Endodermal cell (in vitro differentiated cells): ENCODE measurements around the gene SYCP2L. TPM values are rescaled to one million over a fixed set of nuclear protein-coding genes. Genes with fewer than 3 reads are reported as not detected.

Experiments used
- DNase-seq: peaks from one replicate; pipeline ENCODE4 v3.0.0-alpha.2; 2017
- H3K27ac ChIP-seq: 2 replicates; pipeline ENCODE4 v1.5.1; 2013; ENCODE audit warnings: mild to moderate bottlenecking, low read depth, low read length, moderate library complexity
- H3K27me3 ChIP-seq: 2 replicates; pipeline ENCODE4 v1.6.1; 2013; ENCODE audit warnings: mild to moderate bottlenecking, low read length, moderate library complexity; ENCODE audit not compliant: insufficient read depth, control insufficient read depth, poor library complexity, severe bottlenecking
- H3K36me3 ChIP-seq: 2 replicates; pipeline ENCODE4 v1.7.0; 2013; ENCODE audit warnings: mild to moderate bottlenecking, low read length, moderate library complexity; ENCODE audit not compliant: control insufficient read depth, insufficient read depth
- H3K4me1 ChIP-seq: one replicate; pipeline ENCODE4 v1.7.0; 2013; ENCODE audit warnings: low read length; ENCODE audit not compliant: control insufficient read depth, insufficient read depth
- H3K4me3 ChIP-seq: 2 replicates; pipeline ENCODE4 v1.5.1; 2013; ENCODE audit warnings: mild to moderate bottlenecking, low read length, moderate library complexity
- H3K9ac ChIP-seq: 2 replicates; pipeline ENCODE4 v1.6.1; 2013; ENCODE audit warnings: mild to moderate bottlenecking, low read length, moderate library complexity; ENCODE audit not compliant: poor library complexity, severe bottlenecking; ENCODE audit errors: extremely low read depth
- H3K9me3 ChIP-seq: 2 replicates; pipeline ENCODE4 v1.6.1; 2013; ENCODE audit warnings: mild to moderate bottlenecking, low read length, moderate library complexity; ENCODE audit not compliant: control insufficient read depth
- H3K27ac Mint-ChIP-seq: 2 replicates; pipeline ENCODE4 v1.8.0; 2020; ENCODE audit warnings: mixed read lengths
- H3K27me3 Mint-ChIP-seq: 2 replicates; pipeline ENCODE4 v1.8.0; 2021; ENCODE audit warnings: mild to moderate bottlenecking, mixed read lengths; ENCODE audit not compliant: insufficient read depth
- H3K36me3 Mint-ChIP-seq: 2 replicates; pipeline ENCODE4 v1.8.0; 2020; ENCODE audit warnings: low read depth, mixed read lengths
- H3K4me1 Mint-ChIP-seq: 2 replicates; pipeline ENCODE4 v1.8.0; 2020; ENCODE audit warnings: mixed read lengths
- H3K4me3 Mint-ChIP-seq: 2 replicates; pipeline ENCODE4 v1.8.0; 2020; ENCODE audit warnings: mild to moderate bottlenecking, moderate library complexity, mixed read lengths
- H3K9me3 Mint-ChIP-seq: 2 replicates; pipeline ENCODE4 v1.8.0; 2020; ENCODE audit warnings: mild to moderate bottlenecking, mixed read lengths
- CTCF ChIP-seq: fragments of 200-600 bp; sonication (generic); conservative IDR thresholded peaks from 2 replicates; pipeline ENCODE4 v1.5.0; 2021; ENCODE audit warnings: antibody characterized with exemption, mild to moderate bottlenecking
- WGBS, 2 experiments: methylation state at CpG; one replicate each; pipeline versions ENCODE4 v1.1.5 to v1.1.7; 2013; ENCODE audit warnings: missing lambda C conversion rate in 2 of 2, mixed read lengths in 1 of 2; ENCODE audit not compliant: insufficient coverage in 1 of 2, insufficient read length in 1 of 2; 5-methylcytosine and 5-hydroxymethylcytosine counted together
- total RNA-seq, 2 donors: library from RNA; stranded (reverse); fragmentation: NEBNext Ultra II Directional in 1 of 2; extraction: Animal tissue kit (Norgen Biotek cat#: 25700) in 1 of 2; gene quantifications; 2 replicates in 1 of 2; 3 replicates in 1 of 2; pipeline ENCODE4 v1.2.1, GENCODE V29; 2021

The SYCP2L gene
- total RNA-seq, 2 donors from 2014 or later: 4.2 to 12.4 TPM

- Histone ChIP-seq H3K36me3 (no peaks in the 10 kb centered on the region), H3K9ac (no peak overlapping the region), H3K4me3 (no peak overlapping the region), H3K27me3 (no peaks in the 10 kb centered on the region), H3K4me1 (no peaks in the 10 kb centered on the region), H3K27ac (no peak overlapping the region), H3K9me3 (no peaks in the 10 kb centered on the region)
- DNase-seq: no peak
- H3K36me3 Mint-ChIP-seq: peaks cover 10% of the 10 kb centered on the region
- H3K9me3 Mint-ChIP-seq: no peaks in the 10 kb centered on the region
- H3K4me3 Mint-ChIP-seq: no peak overlapping the region
- peaks cover 7% of the 10 kb centered on the region for H3K4me1 Mint-ChIP-seq
- 82 to 94% methylated on average over 3 of the region's 3 CpGs for WGBS, 2 experiments
- H3K27ac Mint-ChIP-seq: no peak overlapping the region
- no peaks in the 10 kb centered on the region for H3K27me3 Mint-ChIP-seq
- TF ChIP-seq CTCF: no peak
Observed at GRCh38 chr6:10896691-10897090, 9.8 kb downstream of the SYCP2L start.

- Histone ChIP-seq H3K9ac (no peak overlapping the region), H3K27me3 (peaks cover 10% of the 10 kb centered on the region), H3K9me3 (no peaks in the 10 kb centered on the region), H3K4me1 (peaks cover 3% of the 10 kb centered on the region), H3K36me3 (no peaks in the 10 kb centered on the region), H3K4me3 (no peak overlapping the region), H3K27ac (no peak overlapping the region)
- peaks cover 2% of the 10 kb centered on the region for H3K27me3 Mint-ChIP-seq
- peaks cover 15% of the 10 kb centered on the region for H3K36me3 Mint-ChIP-seq
- H3K4me1 Mint-ChIP-seq: peaks cover 13% of the 10 kb centered on the region
- WGBS, 2 experiments: 91 to 96% methylated on average over 4 of the region's 4 CpGs
- H3K27ac Mint-ChIP-seq: no peak overlapping the region
- no peak for TF ChIP-seq CTCF
- no peak overlapping the region for H3K4me3 Mint-ChIP-seq
- no peaks in the 10 kb centered on the region for H3K9me3 Mint-ChIP-seq
- no peak for DNase-seq
Observed at GRCh38 chr6:10901770-10902169, 14.9 kb downstream of the SYCP2L start.

- peaks cover 13% of the 10 kb centered on the region for H3K4me1 Mint-ChIP-seq
- Histone ChIP-seq H3K36me3 (no peaks in the 10 kb centered on the region), H3K9me3 (no peaks in the 10 kb centered on the region), H3K27me3 (peaks cover 10% of the 10 kb centered on the region), H3K9ac (no peak overlapping the region), H3K27ac (no peak overlapping the region), H3K4me1 (peaks cover 3% of the 10 kb centered on the region), H3K4me3 (no peak overlapping the region)
- H3K9me3 Mint-ChIP-seq: no peaks in the 10 kb centered on the region
- no peak overlapping the region for H3K4me3 Mint-ChIP-seq
- no peak for TF ChIP-seq CTCF
- no peak for DNase-seq
- H3K27me3 Mint-ChIP-seq: peaks cover 2% of the 10 kb centered on the region
- no peak overlapping the region for H3K27ac Mint-ChIP-seq
- peaks cover 9% of the 10 kb centered on the region for H3K36me3 Mint-ChIP-seq
- 96 to 100% methylated on average over 6 to 7 of the region's 7 CpGs for WGBS, 2 experiments
Observed at GRCh38 chr6:10904015-10904414, 17.2 kb downstream of the SYCP2L start.
